Measurements from ENCODE around the gene CDK6.

GRCh38 chr7:92843034-92843760 is 6.8 kb upstream of the CDK6 start:
- TF ChIP-seq CTCF (IDR thresholded peaks at IDR 0.05; ENCODE audit: low read depth, low read length) (no peak), EZH2phosphoT487 (IDR thresholded peaks at IDR 0.05; ENCODE audit: low read depth) (no peak)

All from OCI-LY3 (cell line).